ENCODE measurements around the gene CDK5RAP1.

GRCh38 chr20:33401921-33402369 lies 626 bp upstream of the CDK5RAP1 start:
- TF ChIP-seq CTCF (IDR thresholded peaks at IDR 0.05) = no peak
- no peak for TF ChIP-seq EP300 (IDR thresholded peaks at IDR 0.05)
- TF ChIP-seq POLR2A (IDR thresholded peaks at IDR 0.05) = no peak
- TF ChIP-seq POLR2AphosphoS5 (IDR thresholded peaks at IDR 0.05) = no peak
